ENCODE data around the gene CRMP1. TPM values are rescaled to one million over a fixed set of nuclear protein-coding genes. Genes with fewer than 3 reads are reported as not detected.

CRMP1 gene
- total RNA-seq, 4 donors from 2014 or later = 0.28 to 1.9 (median 0.44) TPM; not detected in 1

DNA sequence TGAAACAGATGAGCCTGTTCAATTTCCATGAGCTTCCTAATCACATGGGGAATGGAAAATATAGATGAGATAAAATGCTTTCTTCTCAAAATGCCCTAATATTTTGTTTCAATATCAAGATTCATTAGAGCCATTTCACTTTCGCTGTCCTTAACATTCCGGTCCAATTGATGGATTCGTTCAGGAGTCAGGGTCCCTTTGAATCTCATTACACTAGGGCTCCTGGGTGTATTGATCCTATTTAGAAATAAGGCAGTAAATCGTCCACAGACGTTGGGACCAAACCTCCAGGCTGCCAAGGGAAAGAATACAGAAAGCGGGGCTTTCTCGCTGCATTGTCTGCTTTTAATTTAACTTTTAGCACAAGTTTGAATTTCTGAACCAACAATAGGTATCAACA, 20.6 kb upstream of the CRMP1 start:
- no peak for ATAC-seq (ENCODE audit: low FRiP score)
- TF ChIP-seq, protein P1, sequence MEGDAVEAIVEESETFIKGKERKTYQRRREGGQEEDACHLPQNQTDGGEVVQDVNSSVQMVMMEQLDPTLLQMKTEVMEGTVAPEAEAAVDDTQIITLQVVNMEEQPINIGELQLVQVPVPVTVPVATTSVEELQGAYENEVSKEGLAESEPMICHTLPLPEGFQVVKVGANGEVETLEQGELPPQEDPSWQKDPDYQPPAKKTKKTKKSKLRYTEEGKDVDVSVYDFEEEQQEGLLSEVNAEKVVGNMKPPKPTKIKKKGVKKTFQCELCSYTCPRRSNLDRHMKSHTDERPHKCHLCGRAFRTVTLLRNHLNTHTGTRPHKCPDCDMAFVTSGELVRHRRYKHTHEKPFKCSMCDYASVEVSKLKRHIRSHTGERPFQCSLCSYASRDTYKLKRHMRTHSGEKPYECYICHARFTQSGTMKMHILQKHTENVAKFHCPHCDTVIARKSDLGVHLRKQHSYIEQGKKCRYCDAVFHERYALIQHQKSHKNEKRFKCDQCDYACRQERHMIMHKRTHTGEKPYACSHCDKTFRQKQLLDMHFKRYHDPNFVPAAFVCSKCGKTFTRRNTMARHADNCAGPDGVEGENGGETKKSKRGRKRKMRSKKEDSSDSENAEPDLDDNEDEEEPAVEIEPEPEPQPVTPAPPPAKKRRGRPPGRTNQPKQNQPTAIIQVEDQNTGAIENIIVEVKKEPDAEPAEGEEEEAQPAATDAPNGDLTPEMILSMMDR (IDR thresholded peaks at IDR 0.05) = no peak
- DNase-seq (ENCODE audit: low spot score) = no peak

DNA sequence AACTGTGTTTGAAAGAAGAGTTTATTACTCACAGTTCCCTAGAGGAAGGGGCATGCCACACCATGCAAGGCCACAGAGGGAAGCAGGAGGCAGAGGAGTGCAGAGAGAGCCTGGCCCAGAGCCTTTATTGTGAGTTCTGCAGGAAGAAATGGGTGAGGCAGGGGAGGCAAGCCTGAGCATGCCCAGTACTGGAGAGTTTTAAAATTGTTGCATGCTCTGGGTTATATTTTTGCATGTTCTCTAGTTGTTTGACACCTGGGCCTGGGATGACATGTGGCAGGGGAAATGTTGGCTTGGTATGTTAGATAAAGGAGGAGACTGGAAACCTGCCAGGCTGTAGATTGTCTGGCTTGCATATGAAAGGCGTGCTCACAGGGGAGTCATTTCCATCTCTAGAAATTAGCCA, 19.7 kb upstream of the CRMP1 start:
- DNase-seq (ENCODE audit: low spot score) (no peak), ATAC-seq (ENCODE audit: low FRiP score) (no peak)
- TF ChIP-seq, protein P1 (IDR thresholded peaks at IDR 0.05) = no peak

DNA sequence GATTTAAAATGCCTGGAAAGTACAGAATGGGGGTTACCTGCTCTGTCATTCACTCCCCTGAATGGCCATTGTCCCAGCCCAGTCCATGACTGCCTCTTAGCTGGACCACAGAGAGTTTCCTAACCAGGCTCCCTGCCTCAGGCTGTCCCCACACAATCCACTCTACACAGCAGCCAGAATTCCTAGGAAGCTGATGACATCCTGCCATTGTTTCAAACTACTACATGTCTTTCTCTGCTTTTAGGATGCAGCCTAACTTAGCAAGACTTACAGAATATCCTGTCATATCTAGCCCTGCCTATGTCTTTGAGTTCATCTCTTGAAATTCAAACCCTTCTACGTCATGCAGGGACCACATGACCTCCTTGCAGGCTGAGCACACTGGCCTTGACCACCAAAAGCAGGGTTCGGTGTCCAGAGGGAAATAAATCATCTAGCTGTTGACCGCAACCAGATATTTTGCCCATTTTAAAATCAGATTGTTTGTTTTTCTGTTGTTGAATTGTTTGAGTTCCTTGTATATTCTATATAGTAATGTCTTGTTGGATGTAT, 16.1 kb upstream of the CRMP1 start:
- DNase-seq (ENCODE audit: low spot score) = no peak
- TF ChIP-seq, protein P1 (IDR thresholded peaks at IDR 0.05) = no peak
- no peak for ATAC-seq (ENCODE audit: low FRiP score)

DNA sequence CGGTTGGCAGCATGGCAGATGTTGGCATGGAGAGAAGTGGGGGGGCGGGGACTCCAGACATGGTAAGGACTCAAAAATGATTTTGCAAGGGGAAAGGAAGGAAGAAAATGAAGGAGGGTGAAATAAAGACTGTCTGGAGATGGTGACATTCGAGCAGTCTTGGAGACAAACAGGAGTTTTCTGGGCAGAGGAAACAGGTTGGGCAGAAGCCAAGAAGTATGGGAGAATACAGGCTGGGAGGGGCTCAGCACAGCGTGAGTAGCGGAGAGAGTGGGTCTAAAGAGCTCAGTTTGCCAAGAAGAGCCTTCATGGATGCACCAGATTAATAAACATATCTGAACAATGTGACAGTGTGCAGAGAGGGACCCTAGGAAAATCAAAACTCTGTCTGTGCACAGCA, 13.3 kb upstream of the CRMP1 start:
- DNase-seq (ENCODE audit: low spot score) = no peak

DNA sequence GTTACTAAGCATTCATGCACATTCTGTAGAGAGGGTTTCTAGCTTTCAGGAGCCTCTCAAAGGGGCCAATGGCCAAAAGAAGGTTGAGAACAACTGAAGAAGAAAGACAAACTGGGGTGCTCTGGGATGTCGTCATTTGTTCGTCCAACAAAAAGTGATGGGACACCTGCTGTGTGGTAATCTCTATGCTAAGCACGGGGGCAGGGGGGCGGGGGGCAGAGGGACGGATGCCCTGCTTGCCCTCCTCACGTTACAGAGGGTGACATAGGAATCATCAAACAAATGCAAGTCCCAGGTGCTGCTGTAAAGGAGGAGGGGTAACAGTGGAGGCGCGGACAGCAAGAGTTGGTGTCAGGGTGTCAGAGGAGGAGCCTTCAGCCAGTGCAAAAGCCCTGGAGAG, 12.8 kb upstream of the CRMP1 start:
- DNase-seq (ENCODE audit: low spot score) (no peak), ATAC-seq (ENCODE audit: low FRiP score) (no peak)
- TF ChIP-seq, protein P1 (IDR thresholded peaks at IDR 0.05) = no peak

More for the DNA sequence above, 13.3 kb upstream of the CRMP1 start:
- ATAC-seq (ENCODE audit: low FRiP score) = no peak
- TF ChIP-seq, protein P1 (IDR thresholded peaks at IDR 0.05) = no peak

DNA sequence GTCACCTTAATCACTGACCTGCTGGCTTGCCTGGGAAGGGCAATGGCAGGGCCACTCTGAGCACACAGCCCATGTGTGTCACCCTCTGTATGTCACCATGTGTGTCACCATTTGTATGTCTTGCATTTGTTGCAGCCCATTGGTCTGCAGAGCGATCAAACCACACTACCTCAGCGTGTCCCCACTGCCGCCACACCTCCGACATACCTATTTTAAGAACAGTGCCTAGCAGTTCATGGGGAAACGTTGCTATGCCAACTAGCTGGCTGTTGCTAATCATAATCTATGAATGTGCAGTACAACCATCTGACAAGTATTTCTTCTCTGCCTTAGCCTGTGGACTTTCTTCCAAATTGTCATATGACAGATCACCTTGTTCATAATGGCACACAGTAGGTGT, 8.0 kb upstream of the CRMP1 start:
- no peak for ATAC-seq (ENCODE audit: low FRiP score)
- no peak for DNase-seq (ENCODE audit: low spot score)
- TF ChIP-seq, protein P1 (IDR thresholded peaks at IDR 0.05) = no peak

DNA sequence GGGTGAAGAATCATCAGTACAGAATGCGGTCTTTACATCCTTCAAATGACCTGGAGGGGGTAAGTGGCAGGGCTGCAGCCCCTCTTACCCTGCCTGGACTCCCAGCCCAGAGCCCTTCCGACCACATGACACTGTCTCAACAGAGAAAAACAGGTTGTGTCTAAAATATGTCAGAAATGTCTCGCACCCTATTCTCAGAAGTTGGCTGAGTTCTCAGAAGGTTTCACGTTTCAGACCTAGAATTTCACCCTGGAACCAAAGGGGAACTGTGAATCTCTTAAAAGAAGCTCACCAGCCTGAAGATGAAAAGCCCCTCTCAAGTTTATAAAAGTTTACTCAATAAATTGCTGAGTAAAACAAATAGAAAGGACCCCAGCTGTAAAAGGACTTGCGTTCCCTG, 7.0 kb upstream of the CRMP1 start:
- TF ChIP-seq, protein P1 (IDR thresholded peaks at IDR 0.05) = no peak
- no peak for ATAC-seq (ENCODE audit: low FRiP score)
- no peak for DNase-seq (ENCODE audit: low spot score)

Data from omental fat pad (tissue), 4 donors.